Subcutaneous adipose tissue (tissue), 4 donors: ENCODE measurements around the gene IGSF11. TPM values are rescaled to one million over a fixed set of nuclear protein-coding genes. Genes with fewer than 3 reads are reported as not detected.

Experiments used
- total RNA-seq, 4 donors: library from RNA; depleted of rRNA; stranded (reverse); fragments of >200 nt; gene quantifications; one replicate each; pipeline ENCODE4 v1.1.0, GENCODE V29; 2016
- TF ChIP-seq, protein P1 (sequence below): fragments of 450-650 bp; IDR thresholded peaks from one replicate; pipeline ENCODE4 v1.5.1; 2016; ENCODE audit warnings: low read depth, mild to moderate bottlenecking, control low read depth, antibody characterized with exemption, moderate library complexity

The IGSF11 gene
- total RNA-seq, 4 donors from 2014 or later = 1.5 TPM; not detected in 3

DNA sequence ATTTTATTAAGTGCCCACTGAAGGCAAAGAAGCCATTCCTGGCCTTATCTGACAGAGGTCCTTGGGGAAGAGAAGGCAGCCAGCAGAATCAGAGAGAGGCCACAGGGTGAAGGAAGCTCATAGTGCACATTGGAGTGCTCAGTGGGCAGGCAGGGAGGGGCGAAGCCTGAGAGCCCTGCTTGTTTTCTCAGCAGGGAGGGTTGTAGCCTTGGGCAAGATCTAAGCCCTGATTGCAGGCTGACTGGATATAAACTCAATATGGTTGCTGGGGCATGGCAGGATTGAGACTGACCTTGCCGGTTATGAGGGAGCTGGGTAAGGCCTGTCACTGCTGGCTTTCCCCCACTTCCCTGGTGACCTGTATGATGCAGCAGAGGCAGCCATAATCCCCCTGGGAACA lies 7.5 kb upstream of the IGSF11 start:
- TF ChIP-seq, protein P1, sequence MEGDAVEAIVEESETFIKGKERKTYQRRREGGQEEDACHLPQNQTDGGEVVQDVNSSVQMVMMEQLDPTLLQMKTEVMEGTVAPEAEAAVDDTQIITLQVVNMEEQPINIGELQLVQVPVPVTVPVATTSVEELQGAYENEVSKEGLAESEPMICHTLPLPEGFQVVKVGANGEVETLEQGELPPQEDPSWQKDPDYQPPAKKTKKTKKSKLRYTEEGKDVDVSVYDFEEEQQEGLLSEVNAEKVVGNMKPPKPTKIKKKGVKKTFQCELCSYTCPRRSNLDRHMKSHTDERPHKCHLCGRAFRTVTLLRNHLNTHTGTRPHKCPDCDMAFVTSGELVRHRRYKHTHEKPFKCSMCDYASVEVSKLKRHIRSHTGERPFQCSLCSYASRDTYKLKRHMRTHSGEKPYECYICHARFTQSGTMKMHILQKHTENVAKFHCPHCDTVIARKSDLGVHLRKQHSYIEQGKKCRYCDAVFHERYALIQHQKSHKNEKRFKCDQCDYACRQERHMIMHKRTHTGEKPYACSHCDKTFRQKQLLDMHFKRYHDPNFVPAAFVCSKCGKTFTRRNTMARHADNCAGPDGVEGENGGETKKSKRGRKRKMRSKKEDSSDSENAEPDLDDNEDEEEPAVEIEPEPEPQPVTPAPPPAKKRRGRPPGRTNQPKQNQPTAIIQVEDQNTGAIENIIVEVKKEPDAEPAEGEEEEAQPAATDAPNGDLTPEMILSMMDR = no peak

DNA sequence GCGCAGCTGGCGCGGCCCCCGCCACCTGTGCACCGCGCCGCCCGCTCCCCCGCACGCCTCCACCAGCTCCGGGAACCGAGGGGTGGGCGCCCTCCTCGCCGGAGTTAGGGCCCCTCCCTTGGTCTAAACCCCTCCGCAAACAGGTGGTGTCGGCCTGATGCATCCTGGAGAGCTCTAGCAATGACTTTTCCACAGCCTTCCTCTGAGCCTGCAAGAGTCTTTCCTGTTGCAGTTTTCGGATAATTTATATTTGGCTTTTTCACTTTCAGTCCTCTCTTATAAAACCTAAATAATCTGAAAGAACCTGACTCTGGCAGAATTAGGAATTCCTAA lies 334 bp upstream of the IGSF11 start:
- TF ChIP-seq, protein P1 = no peak

DNA sequence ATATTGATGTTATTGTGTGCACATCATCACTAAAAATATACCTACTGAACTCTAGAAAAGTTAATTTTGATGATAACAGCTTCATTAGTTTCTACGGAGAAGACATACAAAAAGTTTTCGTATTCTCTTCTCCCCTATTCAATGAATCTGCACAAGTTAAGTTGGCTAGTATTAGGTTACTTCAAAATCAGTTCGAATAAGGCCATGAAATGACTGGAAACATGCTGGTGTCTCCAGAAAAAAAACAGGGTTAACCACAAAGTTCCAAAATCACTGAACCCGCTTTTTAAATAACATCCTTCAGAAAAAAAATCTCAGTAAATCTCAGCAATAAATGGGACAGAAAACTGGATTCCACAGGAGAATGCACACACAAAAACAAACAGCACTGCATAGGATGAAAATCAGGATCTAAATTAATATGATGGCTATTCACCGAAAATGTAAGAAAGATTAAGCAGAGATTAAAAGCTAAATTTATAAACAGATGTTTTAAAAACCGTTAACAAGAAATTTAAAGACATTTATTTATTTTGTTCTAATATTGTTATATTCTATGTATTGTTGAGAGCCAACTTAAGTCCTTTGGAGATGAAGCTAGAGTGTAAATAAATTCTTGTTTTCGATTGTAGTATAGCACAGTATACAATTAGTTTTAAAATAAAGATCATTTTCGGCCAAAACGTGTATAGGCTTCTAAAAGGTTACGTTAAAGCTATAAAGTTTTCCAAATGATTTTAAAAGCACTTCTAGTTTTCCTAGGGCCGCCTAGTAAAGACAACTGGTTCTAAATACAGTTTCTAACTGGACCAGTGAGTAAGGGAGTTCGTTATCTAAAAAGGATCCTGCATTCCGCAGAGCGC lies 1.0 kb downstream of the IGSF11 start:
- TF ChIP-seq, protein P1 = no peak

DNA sequence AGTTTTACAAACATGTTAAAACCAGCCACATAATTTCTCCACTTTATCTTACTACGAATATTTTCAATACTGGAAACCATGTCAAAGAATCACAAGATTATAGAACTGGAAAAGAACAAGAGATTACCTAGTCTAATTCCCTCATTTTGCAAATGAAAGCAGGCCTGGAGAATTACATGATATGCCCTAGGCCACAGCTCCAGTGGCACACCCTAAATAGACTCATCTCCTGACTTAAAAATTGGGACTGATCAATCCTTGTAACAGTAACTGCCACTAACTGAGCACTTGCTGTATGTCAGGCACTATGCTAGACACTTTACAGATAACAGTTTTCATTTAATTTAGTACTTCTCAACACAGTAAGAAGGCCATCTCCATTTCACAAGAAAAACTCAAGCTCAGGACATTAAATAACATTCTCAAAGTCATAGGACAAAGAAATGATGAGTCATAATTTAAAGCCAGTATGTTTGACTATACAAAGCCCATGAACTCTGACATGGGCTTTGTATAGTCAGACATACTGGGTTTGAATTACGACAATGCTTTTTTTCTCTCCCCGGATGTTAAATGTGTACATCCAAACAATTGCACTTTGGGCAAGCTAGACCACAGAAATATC lies 9.4 kb downstream of the IGSF11 start:
- TF ChIP-seq, protein P1 = no peak

DNA sequence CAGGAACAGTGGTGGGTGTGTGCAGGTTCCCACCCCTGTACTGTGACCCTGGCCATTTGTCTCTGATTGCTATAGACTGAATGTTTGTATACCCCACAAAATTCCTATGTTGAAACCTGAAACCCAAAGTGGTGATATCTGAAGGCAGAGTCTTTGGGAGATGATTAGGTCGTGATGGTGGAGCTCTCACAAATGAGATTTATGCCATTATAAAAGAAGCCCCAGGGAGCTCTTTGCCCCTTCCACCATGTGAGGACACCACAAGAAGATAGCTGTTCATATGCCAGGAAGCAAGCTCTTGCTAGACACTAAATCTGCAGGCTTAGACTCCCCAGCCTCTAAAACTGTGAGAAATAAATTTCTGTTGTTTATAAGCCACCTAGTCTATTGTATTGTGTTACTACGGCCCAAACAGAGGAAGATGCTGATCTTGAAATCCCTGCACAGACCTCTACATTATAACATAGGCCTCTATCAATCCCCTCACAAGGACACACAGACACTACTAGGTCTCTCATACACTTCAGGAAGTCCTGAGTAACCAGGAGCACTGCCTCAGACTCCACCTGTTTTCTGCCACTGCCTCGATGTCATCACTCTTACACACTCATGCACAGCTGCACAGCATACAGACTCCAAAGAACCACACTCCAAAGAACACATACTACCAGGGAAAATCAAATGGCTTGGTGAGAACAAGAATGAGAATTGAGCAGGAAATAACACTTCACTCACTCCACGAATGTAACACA lies 14.7 kb downstream of the IGSF11 start:
- TF ChIP-seq, protein P1 = no peak

DNA sequence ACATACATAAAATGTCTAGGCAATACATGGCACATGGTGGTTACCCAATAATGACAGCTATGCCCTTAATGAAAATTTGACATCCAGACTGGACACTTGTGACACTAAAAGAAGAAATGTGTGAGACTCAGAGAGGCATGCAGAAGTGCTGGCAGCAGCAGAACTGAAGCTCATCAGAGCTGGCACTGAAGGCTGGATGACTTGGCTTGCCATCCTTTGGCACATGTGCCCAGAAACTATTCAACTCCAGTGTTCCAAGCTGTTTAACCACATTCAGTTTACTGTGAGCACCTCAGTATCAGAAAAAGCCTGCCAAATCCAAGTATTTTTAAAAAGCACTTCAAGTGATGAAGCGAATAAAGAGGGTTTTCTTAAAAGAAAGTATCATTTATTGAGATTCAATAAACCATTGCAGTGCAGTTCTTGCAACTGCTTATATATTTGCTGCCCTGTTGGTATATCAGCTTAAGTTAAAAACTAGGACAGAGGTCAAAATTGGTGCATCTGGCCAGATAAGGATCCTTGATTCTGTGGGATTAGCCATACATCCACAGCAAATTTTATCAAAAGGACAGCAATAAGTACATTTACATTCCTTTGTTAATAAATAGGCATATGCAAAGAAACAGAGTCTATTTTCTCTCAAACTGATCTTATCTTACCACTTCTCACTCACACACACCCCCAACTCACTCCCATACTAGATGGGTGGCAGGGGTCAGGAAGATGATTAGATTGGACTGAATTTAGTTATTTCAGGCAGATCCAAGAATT lies 15.8 kb downstream of the IGSF11 start:
- TF ChIP-seq, protein P1 = no peak

DNA sequence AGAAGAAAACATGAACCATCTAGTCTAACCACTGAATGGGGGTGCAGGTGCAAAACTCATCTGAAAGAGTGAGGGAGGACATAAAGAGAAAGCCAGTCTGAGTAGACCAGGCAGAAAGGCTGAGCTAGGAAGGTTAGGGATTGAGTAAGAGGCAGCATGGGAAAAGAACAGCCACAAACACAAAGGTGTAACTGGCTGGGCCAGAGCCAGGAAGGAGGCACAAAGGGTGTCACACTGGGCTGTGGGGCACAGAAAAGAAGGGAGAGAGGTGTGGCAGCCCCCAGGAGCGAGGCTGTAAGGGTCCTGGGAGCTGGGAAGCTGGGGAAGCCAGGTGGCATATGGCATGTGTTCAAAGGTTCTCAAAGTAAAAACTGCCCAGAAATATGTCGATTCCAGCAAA lies 18.7 kb downstream of the IGSF11 start:
- TF ChIP-seq, protein P1 = no peak
